HL-60 (cell line): ENCODE measurements around the gene TRMT112.

Source experiments
- CTCF ChIP-seq: IDR thresholded peaks from one replicate; pipeline ENCODE4 v1.5.1; 2011; ENCODE audit warnings: low read length, control low read depth, inconsistent platforms; ENCODE audit not compliant: insufficient read depth
- POLR2AphosphoS5 ChIP-seq: IDR thresholded peaks from 2 replicates; pipeline ENCODE4 v1.6.1; 2012; ENCODE audit warnings: low read depth
- REST ChIP-seq: IDR thresholded peaks from 2 replicates; pipeline ENCODE4 v1.6.1; 2012; ENCODE audit warnings: low read depth; ENCODE audit not compliant: insufficient replicate concordance

DNA sequence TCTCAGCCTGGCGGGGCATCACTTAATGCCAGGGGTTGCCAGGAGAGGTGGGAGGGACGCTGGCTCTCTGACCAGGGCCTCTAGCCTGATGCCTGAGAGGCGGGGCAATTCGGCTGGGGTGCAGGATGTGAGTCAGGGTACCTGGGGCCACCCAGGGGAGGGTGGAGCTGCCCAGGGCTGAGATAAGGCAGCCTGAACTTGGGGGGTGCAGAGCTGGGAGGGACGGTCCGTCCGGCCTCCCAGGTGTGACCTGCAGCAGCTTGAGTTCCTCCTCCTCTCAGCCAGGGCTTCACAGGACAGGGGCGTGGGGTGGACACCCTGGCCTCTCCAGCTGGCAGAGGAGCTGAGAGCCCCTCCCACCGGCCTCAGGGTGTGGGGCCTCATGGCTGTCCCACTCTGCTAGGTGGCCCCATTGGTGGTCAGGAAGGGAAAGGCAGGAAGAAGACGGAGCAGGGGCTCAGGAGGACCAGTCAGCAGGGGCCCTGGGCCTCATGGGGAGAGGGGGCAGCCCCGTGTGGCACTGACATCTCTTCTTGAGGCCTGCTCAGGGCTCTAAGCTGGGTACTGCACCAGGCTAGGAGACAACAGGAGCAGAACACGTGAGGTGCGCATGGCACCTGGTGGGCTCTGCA is 40.7 kb upstream of the TRMT112 start:
- TF ChIP-seq CTCF (no peak), POLR2AphosphoS5 (no peak), REST (no peak)
